Body of pancreas (tissue), 4 donors: ENCODE data around the gene TNKS1BP1. TPM values are rescaled to one million over a fixed set of nuclear protein-coding genes. Genes with fewer than 3 reads are reported as not detected.
"Not testable (repeated sequence)": the region's sequence is repeated elsewhere in the genome, so short reads cannot be mapped to it uniquely, and the experiment has no call there.

Experiments
- ATAC-seq: fragments of 150-250 bp; one replicate; pipeline ENCODE4 v1.9.1; 2016
- DNase-seq, 4 donors: peaks; one replicate each; pipeline ENCODE4 v3.0.0-alpha.2; 2019
- H3K27ac ChIP-seq, 4 donors: fragments of 200-600 bp; sonication (generic); 1 replicate in 3 of 4; 2 replicates in 1 of 4; pipeline versions ENCODE4 v1.5.1 to v1.6.1; 2016 to 2019; ENCODE audit warnings: mild to moderate bottlenecking in 1 of 4, mixed read lengths in 1 of 4, moderate library complexity in 1 of 4
- H3K27me3 ChIP-seq, 2 donors: fragments of 200-600 bp; sonication (generic); one replicate each; pipeline ENCODE4 v1.6.0; 2016; ENCODE audit warnings: mild to moderate bottlenecking in 1 of 2
- H3K36me3 ChIP-seq, 2 donors: fragments of 200-600 bp; sonication (generic); replicated peaks in 1 of 2; 2 replicates each; pipeline ENCODE4 v1.5.1; 2016; ENCODE audit warnings: low read depth in 2 of 2; ENCODE audit not compliant: insufficient read depth in 1 of 2
- H3K4me1 ChIP-seq: fragments of 200-600 bp; sonication (generic); one replicate; pipeline ENCODE4 v1.6.0; 2016
- H3K4me3 ChIP-seq, 2 donors: fragments of 200-600 bp; sonication (generic); 1 replicate in 1 of 2; 2 replicates in 1 of 2; pipeline ENCODE4 v1.5.1; 2016 to 2019
- H3K9me3 ChIP-seq, 3 donors: fragments of 200-600 bp; sonication (generic); 1 replicate in 2 of 3; 2 replicates in 1 of 3; pipeline ENCODE4 v1.5.1; 2016
- POLR2A ChIP-seq, 3 donors: fragments of 450-650 bp; IDR thresholded peaks; one replicate each; pipeline ENCODE4 v1.6.1; 2016; ENCODE audit warnings: antibody characterized with exemption in 3 of 3, mild to moderate bottlenecking in 2 of 3
- WGBS, 2 donors: methylation state at CpG; one replicate each; pipeline ENCODE4 v1.1.5; 2017; 5-methylcytosine and 5-hydroxymethylcytosine counted together
- intact Hi-C: fragments of 100-400 bp; cut with DNase I; formaldehyde crosslinking; loops from one replicate; pipeline ENCODE4 v1.15.1; 2023
- total RNA-seq, 2 donors: library from RNA; depleted of rRNA; stranded (reverse); fragments of >200 nt; gene quantifications; one replicate each; pipeline ENCODE4 v1.1.0, GENCODE V29; 2016
- TF ChIP-seq, protein P1 (sequence below), 7 experiments: fragments of 450-650 bp in 4 of 7; fragments of 200-600 bp in 3 of 7; sonication (generic) in 3 of 7; IDR thresholded peaks; one replicate each; pipeline ENCODE4 v1.5.1; 2016 to 2019; ENCODE audit warnings: antibody characterized with exemption in 7 of 7

TNKS1BP1 gene
- total RNA-seq, 2 donors from 2014 or later: 83.5 to 115 TPM

DNA sequence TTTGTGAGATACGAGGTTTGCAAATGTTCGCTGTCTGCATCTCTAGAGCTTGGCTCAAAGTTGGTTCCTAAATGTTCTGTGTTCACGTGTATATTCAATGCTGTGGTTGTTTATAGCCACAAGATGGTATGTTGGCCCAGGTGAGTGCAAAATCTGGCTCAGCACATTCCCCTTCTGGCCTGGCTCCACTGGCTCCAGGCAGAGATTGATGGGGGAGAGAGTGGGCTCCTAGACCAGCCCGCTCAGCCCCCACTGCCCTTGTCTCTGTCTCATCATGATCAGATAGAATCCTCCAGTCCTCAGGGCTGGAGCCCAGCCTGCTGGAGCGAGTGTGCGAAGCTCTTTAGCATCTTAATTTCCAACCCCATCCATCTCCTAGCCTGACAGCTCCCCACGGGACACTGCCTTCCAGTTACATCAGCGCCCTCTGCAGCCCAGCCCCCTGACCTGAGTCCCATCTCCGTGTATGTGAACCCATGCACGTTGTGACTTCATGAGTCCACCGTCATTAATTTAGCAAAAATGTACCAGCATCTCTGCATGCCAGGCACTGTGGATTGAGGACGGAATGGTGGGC, 15.4 kb upstream of the TNKS1BP1 start:
- Histone ChIP-seq H3K27ac (no peak overlapping the region), H3K36me3 (no peaks in the 10 kb centered on the region), H3K27me3 (no peaks in the 10 kb centered on the region), H3K4me3 (no peak overlapping the region), H3K9me3 (no peaks in the 10 kb centered on the region), H3K4me1 (peaks cover 10% of the 10 kb centered on the region)
- ATAC-seq (no peak), DNase-seq (peak in 1 of 4 donors; percentile 29)
- no peak for TF ChIP-seq POLR2A (IDR thresholded peaks at IDR 0.05)
- TF ChIP-seq, protein P1, sequence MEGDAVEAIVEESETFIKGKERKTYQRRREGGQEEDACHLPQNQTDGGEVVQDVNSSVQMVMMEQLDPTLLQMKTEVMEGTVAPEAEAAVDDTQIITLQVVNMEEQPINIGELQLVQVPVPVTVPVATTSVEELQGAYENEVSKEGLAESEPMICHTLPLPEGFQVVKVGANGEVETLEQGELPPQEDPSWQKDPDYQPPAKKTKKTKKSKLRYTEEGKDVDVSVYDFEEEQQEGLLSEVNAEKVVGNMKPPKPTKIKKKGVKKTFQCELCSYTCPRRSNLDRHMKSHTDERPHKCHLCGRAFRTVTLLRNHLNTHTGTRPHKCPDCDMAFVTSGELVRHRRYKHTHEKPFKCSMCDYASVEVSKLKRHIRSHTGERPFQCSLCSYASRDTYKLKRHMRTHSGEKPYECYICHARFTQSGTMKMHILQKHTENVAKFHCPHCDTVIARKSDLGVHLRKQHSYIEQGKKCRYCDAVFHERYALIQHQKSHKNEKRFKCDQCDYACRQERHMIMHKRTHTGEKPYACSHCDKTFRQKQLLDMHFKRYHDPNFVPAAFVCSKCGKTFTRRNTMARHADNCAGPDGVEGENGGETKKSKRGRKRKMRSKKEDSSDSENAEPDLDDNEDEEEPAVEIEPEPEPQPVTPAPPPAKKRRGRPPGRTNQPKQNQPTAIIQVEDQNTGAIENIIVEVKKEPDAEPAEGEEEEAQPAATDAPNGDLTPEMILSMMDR (IDR thresholded peaks at IDR 0.05): peak in 1 of 7 experiments; percentile 11
- WGBS, 2 donors: 30 to 34% methylated on average over 12 of the region's 12 CpGs
- intact Hi-C loops: no loop called here

DNA sequence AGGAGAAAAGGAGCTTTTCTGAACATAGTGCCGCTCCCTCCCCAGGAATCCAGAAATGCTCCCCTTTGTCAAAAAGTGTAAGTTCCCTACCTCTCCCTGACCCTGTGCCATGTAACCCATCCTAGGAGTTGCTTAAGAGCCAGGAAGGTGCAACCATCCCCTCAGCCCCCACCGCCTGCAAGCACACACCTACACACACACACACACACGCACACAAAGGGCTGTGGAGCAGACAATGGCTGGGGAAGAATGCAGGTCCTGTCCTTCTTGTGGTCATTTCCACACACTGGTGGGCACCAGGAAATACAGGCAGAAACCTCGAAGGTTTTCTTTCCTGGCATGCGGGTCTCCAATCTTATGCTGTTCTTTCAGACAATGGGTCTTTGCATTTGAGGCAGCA, 14.6 kb upstream of the TNKS1BP1 start:
- 68 to 70% methylated on average over 5 of the region's 5 CpGs for WGBS, 2 donors
- intact Hi-C loops: no loop called here

DNA sequence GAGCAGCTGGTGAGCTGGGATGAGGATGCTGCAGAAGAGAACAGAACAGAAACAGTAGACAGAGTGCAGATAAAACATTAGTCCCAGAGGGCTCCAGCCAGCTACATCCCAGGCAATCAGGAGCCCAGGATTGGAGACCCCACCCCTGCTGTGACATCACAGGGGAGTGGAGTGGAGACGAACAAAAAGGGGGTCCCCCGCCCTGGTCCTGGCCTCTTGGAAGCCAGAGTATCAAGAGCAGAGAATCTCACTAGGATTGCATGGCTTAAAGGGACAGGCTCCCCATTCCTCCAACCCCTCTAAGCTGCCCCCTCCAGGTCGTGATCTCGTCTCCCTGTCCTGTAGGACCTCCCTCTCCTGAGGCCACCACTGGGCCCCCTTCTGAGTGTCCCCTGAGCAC, 13.4 kb upstream of the TNKS1BP1 start, which contains the start of gene P2RX3:
Gene P2RX3, plus strand, starts transcription at position 211 of the 400 bp plus-strand sequence. CDS start 199 bp downstream, outside the sequence.
- WGBS, 2 donors: 36 to 46% methylated on average over 3 to 4 of the region's 4 CpGs
- intact Hi-C loops: no loop called here
- TF ChIP-seq, protein P1 (IDR thresholded peaks at IDR 0.05): no peak
- no peak for TF ChIP-seq POLR2A (IDR thresholded peaks at IDR 0.05)
- Histone ChIP-seq H3K9me3 (no peaks in the 10 kb centered on the region), H3K4me3 (no peak within 1 kb of the TSS), H3K27me3 (no peaks in the 10 kb centered on the region), H3K36me3 (no peaks in the 10 kb centered on the region), H3K4me1 (peaks cover 19% of the 10 kb centered on the region), H3K27ac (no peak within 1 kb of the TSS)
- ATAC-seq: no peak
- DNase-seq: no peak

More for the DNA sequence above, 14.6 kb upstream of the TNKS1BP1 start:
- Histone ChIP-seq H3K27ac (no peak overlapping the region), H3K4me1 (peaks cover 14% of the 10 kb centered on the region), H3K27me3 (no peaks in the 10 kb centered on the region), H3K4me3 (no peak overlapping the region), H3K9me3 (no peaks in the 10 kb centered on the region), H3K36me3 (no peaks in the 10 kb centered on the region)
- TF ChIP-seq, protein P1 (IDR thresholded peaks at IDR 0.05): no peak
- TF ChIP-seq POLR2A (IDR thresholded peaks at IDR 0.05): no peak
- ATAC-seq (no peak), DNase-seq (no peak)

DNA sequence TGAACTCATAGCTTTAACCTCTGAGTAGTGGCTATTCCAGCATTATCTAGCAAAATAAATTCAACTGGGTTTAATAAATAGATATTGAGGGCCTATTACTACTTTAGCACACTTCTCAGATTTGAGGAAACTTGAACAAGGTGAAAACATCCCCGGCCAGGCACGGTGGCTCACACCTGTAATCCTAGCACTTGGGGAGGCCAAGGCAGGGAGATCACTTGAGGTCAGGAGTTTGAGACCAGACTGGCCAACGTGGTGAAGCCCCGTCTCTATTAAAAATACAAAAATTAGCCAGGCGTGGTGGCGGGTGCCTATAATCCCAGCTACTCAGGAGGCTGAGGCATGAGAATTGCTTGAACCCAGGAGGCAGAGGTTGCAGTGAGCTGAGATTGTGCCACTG, 12.1 kb upstream of the TNKS1BP1 start:
- intact Hi-C loops: not testable (repeated sequence)
- WGBS, 2 donors: 79 to 90% methylated on average over 3 to 6 of the region's 6 CpGs

DNA sequence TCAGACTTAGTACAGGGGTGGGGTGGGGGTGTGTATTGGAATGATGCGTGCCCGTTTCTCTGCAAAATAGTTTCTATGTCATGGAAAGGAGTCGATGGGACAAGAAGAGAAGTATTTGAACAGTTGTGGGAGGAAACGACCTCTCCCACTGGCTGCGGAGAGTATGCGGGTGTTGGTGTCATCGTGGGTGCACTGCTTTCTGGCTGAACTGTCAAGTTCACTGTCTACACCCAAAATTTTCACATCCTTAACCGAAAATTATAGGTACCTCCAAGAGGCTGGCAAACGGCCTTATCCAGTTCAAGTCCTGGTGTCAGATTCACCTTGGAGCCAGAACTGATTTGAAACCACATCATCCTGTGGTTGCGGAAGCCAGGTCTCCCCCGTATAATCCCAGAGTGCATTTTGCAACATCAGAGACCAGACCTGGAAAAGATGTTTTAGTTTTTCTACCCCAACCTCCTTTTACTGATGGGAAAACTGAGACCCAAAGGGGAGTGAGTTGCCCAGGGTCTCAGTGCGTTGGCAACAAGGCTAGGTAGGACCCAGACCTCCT, 11.4 kb upstream of the TNKS1BP1 start:
- ATAC-seq (peak; percentile 25), DNase-seq (no peak)
- peaks cover 19% of the 10 kb centered on the region for H3K4me1 ChIP-seq
- 23 to 25% methylated on average over 12 of the region's 12 CpGs for WGBS, 2 donors
- H3K36me3 ChIP-seq: peaks cover 0 to 11% of the 10 kb centered on the region in 2 donors
- H3K4me3 ChIP-seq: peak overlapping the region; percentile 79
- no peak for TF ChIP-seq POLR2A (IDR thresholded peaks at IDR 0.05)
- TF ChIP-seq, protein P1 (IDR thresholded peaks at IDR 0.05): no peak
- no peaks in the 10 kb centered on the region for H3K9me3 ChIP-seq
- H3K27ac ChIP-seq: peak overlapping the region; percentile 70 to 87 (median 80)
- intact Hi-C loops: no loop called here
- H3K27me3 ChIP-seq: no peaks in the 10 kb centered on the region

More for the DNA sequence above, 12.1 kb upstream of the TNKS1BP1 start:
- not testable (repeated sequence) for DNase-seq, H3K9me3 ChIP-seq, H3K36me3 ChIP-seq, H3K27ac ChIP-seq, H3K4me3 ChIP-seq, ATAC-seq, H3K27me3 ChIP-seq
- peaks cover 19% of the 10 kb centered on the region for H3K4me1 ChIP-seq
